Measurements from ENCODE around the gene DKK3.

DKK3 gene

DNA sequence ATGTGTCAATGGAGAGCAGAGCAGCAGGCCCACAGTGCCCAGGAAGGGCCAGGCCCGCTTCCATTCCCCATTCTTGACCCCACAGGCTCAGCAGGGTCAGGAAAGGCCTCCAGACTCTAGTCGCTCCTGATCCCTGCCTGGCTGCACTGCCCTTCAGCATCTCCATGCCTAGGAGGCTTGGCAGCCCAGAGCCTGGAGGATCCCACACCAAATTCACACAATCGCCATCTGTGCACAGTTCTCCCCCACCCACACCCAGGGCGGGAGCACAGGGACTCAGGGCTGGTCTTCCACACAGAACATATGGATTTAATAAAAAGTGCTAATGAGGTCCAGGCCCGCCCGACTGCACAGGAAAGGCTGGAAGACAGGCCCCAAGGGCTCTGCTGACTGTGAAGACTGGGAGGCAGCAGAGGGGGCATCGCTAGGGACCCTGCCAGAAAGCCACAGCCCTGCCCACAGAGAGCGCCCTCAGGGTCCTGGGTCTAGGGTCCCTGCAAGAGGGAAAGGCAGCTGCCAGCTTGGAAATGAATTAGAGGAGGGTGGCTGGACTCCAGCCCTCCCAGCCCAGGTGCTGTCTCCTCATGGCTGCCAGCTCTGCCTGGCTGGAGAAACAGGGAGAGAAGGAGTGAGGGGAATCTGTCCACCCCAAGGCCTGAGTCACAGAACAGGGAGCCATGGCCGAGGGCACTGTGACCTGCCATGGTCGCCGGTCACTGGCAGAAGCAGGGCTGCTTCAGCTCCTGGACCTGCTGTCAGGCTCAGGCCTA, 39.7 kb downstream of the DKK3 start:
- Histone ChIP-seq H3K36me3 (ENCODE audit: control insufficient read depth, insufficient read depth, low read length) (peaks cover 3% of the 10 kb centered on the region), H3K4me1 (ENCODE audit: control insufficient read depth, insufficient read depth, low read length) (peaks cover 3% of the 10 kb centered on the region), H3K27me3 (ENCODE audit: control insufficient read depth, insufficient read depth, low read length) (no peaks in the 10 kb centered on the region), H3K9me3 (ENCODE audit: control insufficient read depth, insufficient read depth, low read length) (no peaks in the 10 kb centered on the region), H3K9ac (ENCODE audit: low read depth, low read length) (no peak overlapping the region), H3K4me3 (ENCODE audit: low read depth, low read length) (no peak overlapping the region)

DNA sequence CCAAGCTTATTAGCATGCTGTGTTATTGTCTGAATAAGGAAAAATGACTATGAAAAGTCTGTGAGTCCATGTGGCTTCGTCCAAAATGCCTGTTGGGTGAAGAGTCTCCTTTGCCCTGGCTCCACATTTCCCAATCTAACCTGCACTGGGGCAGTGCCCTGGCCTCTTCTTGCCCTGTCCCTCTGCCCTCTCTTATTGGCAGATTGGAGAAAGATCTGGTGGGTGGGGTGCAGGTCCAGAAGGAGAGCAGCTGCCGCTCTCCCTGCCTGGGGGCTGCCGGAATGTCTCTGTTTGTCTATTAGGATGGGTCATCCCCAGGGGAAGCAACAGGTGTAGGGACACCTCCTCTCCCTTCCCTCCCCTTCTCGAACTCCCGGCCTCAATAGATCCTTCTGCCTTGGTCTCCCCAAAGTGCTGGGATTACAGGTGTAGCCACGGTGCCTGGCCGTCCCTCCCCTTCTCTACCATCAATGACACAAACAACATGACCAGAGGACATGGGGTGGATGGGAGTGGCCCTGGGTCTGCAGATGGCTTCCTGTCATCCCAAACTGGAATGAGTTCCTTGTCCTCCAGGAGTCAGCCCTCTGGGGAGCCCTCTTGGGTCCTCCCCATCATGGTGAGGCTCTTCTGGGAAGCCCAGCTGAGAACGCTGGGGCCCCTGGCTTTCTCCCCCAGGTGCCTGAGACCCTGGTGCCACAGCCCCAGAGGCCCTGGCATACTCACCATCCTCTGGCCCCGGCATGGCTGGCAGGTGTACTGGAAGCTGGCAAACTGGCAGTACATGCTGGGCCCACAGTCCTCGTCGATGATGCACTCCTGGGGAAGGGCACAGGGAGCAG, 40.5 kb downstream of the DKK3 start:
- Histone ChIP-seq H3K9ac (ENCODE audit: low read depth, low read length) (no peak overlapping the region), H3K4me3 (ENCODE audit: low read depth, low read length) (no peak overlapping the region), H3K9me3 (ENCODE audit: control insufficient read depth, insufficient read depth, low read length) (no peaks in the 10 kb centered on the region), H3K36me3 (ENCODE audit: control insufficient read depth, insufficient read depth, low read length) (peaks cover 3% of the 10 kb centered on the region), H3K27me3 (ENCODE audit: control insufficient read depth, insufficient read depth, low read length) (no peaks in the 10 kb centered on the region), H3K4me1 (ENCODE audit: control insufficient read depth, insufficient read depth, low read length) (peaks cover 3% of the 10 kb centered on the region)

DNA sequence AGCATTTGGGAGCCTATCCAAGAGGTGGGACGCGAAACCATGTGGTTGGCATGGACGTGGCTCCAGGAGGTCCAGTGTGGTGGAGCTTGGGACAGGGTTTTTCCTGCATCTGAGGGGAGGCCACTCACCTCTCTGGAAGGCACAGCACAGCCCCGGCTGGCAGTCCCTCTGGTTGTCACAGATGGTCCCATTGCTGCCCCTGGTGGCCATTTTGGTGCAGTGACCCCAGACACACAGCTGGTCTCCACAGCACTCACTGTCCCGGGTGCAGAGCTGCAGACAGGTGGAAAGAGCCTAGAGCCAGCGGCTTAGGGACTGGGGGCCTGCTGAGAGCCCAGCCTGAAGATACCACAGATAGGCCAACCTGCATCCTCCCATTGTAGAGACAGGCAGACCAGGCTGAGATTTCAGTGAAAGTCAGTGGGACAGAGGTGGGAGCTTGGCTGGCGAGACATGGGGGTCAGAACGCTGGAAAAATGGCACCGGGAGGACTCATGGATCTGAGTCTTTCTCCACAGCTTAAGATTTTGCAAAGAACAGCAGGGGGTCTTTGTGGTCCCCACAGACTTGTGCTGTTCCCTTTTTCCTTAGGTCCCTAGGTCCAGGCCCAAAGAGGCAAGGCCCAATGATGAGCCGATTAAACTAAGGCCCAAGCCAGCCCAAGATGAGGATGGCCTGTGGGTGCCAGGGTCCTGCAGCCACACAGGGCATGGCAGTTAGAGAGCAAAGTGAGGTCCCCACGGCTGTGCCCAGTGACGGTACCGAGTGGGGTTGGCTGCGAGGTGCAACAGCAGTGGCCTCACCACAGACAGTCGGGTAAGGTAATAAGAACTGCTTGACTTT, 41.4 kb downstream of the DKK3 start:
- peaks cover 3% of the 10 kb centered on the region for H3K4me1 ChIP-seq (ENCODE audit: control insufficient read depth, insufficient read depth, low read length)
- no peak overlapping the region for H3K4me3 ChIP-seq (ENCODE audit: low read depth, low read length)
- no peaks in the 10 kb centered on the region for H3K27me3 ChIP-seq (ENCODE audit: control insufficient read depth, insufficient read depth, low read length)
- H3K9ac ChIP-seq (ENCODE audit: low read depth, low read length): no peak overlapping the region
- peaks cover 3% of the 10 kb centered on the region for H3K36me3 ChIP-seq (ENCODE audit: control insufficient read depth, insufficient read depth, low read length)
- no peaks in the 10 kb centered on the region for H3K9me3 ChIP-seq (ENCODE audit: control insufficient read depth, insufficient read depth, low read length)

DNA sequence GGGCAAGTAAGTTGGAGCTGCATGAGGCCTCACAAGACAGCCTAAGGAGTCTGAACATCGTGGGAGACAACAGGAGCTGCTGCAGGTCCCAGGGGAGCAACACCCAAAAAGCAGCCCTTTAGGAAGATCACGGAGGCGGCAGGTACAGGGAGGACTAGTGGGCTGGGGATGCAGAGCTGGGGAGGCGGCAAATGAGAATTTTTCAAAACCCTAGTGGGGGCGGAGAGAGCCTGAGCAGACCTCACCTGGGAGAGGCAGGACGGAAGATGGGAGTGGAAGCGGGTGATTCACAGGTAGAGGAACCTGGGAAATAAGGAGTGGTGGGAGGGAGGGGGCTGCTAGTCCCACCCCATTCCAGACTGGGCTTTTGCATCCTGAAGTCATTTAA, 42.1 kb downstream of the DKK3 start:
- Histone ChIP-seq H3K9me3 (ENCODE audit: control insufficient read depth, insufficient read depth, low read length) (no peaks in the 10 kb centered on the region), H3K4me1 (ENCODE audit: control insufficient read depth, insufficient read depth, low read length) (peaks cover 3% of the 10 kb centered on the region), H3K36me3 (ENCODE audit: control insufficient read depth, insufficient read depth, low read length) (peaks cover 3% of the 10 kb centered on the region), H3K27me3 (ENCODE audit: control insufficient read depth, insufficient read depth, low read length) (no peaks in the 10 kb centered on the region), H3K9ac (ENCODE audit: low read depth, low read length) (no peak overlapping the region), H3K4me3 (ENCODE audit: low read depth, low read length) (no peak overlapping the region)

DNA sequence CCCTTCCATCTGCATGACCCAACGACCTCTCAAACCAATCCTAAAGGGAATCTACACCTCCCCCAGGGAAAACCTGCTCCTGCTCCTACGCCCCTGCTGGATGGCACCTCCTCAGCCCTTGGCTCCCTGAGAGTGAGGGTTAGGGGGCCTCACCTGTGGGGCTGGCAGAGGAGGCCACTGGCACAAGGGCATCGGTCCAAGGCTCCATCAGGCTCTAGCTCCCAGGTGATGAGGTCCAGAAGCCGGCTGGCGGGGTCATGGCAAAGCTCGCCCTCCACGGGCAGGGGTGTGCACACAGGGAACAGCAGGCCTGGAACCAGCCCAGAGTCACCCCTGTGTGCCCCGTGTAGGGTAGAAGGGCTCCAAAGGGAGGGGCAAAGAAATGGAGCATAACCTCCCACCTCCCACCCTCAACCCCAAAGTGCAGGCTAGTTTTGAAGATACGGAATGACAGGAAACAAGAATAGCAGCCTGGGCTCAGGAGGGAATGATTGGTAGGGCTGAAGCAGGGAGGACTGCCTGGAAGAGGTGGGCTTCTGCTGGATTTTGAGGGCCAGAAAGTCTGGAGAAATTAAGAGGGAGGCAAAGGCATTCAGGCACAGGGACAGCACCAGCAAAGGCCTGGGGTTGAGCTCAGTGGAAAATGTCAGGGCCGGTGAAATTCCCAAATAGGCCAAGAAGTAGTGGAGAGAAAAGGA, 42.6 kb downstream of the DKK3 start:
- H3K9me3 ChIP-seq (ENCODE audit: control insufficient read depth, insufficient read depth, low read length): no peaks in the 10 kb centered on the region
- peaks cover 3% of the 10 kb centered on the region for H3K4me1 ChIP-seq (ENCODE audit: control insufficient read depth, insufficient read depth, low read length)

DNA sequence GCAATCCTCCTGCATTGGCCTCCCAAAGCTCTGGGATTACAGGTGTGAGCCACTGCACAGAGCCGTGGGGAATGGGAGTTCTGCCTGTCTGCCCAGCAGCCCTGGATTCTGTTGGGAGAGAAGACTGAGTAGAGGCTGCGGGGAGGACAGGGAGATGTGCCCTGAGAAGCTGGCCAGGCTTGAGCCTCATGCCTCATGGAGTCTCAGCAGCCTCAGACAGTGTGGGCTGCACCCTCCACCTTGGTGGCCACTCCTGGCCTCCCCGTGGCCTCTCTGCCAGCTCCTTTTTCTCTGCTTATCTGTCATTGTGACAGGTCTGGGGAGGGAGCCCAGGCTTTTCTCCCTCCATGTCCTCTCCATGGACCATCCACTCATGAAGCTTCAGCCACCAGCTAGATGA, 43.2 kb downstream of the DKK3 start:
- H3K4me1 ChIP-seq (ENCODE audit: control insufficient read depth, insufficient read depth, low read length): peaks cover 3% of the 10 kb centered on the region
- no peaks in the 10 kb centered on the region for H3K27me3 ChIP-seq (ENCODE audit: control insufficient read depth, insufficient read depth, low read length)
- peaks cover 3% of the 10 kb centered on the region for H3K36me3 ChIP-seq (ENCODE audit: control insufficient read depth, insufficient read depth, low read length)
- no peak overlapping the region for H3K9ac ChIP-seq (ENCODE audit: low read depth, low read length)
- no peaks in the 10 kb centered on the region for H3K9me3 ChIP-seq (ENCODE audit: control insufficient read depth, insufficient read depth, low read length)
- H3K4me3 ChIP-seq (ENCODE audit: low read depth, low read length): no peak overlapping the region

More for the DNA sequence above, 42.6 kb downstream of the DKK3 start:
- H3K36me3 ChIP-seq (ENCODE audit: control insufficient read depth, insufficient read depth, low read length): peaks cover 3% of the 10 kb centered on the region
- no peak overlapping the region for H3K9ac ChIP-seq (ENCODE audit: low read depth, low read length)
- no peak overlapping the region for H3K4me3 ChIP-seq (ENCODE audit: low read depth, low read length)
- H3K27me3 ChIP-seq (ENCODE audit: control insufficient read depth, insufficient read depth, low read length): no peaks in the 10 kb centered on the region

DNA sequence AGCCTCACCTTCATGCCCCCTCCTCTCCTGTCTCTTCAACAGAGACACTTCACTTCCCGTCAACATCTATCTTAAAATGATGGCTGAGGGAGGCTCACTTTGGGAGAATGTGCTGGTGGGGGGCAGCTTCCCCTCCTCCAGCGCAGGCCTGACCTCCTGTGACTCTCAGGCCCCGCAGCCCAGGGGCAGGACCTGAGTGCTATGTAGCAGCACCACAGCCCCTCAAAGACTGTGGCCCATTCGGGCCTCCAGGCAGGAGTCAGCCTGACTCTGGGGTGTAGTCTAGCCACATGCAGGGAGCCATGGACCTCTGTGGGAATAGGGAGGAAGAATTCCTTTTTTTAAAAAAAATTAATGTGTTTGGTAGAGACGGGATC, 43.7 kb downstream of the DKK3 start:
- Histone ChIP-seq H3K4me1 (ENCODE audit: control insufficient read depth, insufficient read depth, low read length) (peaks cover 3% of the 10 kb centered on the region), H3K9me3 (ENCODE audit: control insufficient read depth, insufficient read depth, low read length) (no peaks in the 10 kb centered on the region), H3K27me3 (ENCODE audit: control insufficient read depth, insufficient read depth, low read length) (no peaks in the 10 kb centered on the region), H3K9ac (ENCODE audit: low read depth, low read length) (no peak overlapping the region), H3K4me3 (ENCODE audit: low read depth, low read length) (no peak overlapping the region), H3K36me3 (ENCODE audit: control insufficient read depth, insufficient read depth, low read length) (peaks cover 3% of the 10 kb centered on the region)

DNA sequence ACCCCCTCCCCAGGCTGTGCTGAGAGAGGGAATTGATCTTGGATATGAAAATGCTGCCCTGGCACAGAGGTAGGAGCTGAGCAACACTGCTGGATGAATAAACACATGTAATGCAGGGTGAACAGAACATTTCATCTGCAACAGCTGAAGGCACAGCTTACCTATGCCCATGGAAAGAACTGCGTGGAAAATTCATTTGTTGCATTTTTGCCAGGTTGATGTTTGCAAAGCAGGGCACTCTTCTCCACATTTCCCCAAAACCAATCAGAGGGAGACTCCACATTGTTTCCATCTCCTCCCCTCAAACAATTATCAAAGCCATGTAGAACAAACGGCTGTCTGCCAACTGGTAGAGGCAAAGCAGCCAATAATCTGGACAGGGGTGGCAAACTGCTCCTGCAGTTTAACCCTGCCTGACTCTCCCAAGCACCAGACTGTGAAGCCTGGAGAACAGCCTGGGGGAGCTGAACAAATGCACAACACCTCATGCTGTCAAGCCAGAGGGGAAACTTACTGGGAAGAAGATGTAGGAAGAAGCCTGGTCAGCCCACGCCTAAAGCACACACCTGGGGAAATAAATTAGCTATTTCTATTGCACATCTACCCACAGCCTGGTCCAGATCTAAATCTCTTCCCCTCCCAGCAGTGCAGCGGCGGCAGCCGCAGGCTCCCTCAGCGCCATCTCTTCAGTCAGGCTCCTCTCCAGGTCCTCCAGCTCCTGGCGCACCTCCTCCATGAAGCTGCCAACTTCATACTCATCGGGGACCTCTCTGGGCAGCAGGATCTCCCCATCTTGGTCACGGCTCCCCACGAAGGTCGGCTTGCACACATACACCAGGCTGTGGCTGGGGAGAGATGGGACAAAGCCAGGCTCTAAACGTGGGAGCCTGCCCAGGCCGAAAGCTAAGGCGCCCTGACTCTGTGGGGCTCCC, 44.3 kb downstream of the DKK3 start:
- H3K27me3 ChIP-seq (ENCODE audit: control insufficient read depth, insufficient read depth, low read length): no peaks in the 10 kb centered on the region
- no peak overlapping the region for H3K9ac ChIP-seq (ENCODE audit: low read depth, low read length)
- no peak overlapping the region for H3K4me3 ChIP-seq (ENCODE audit: low read depth, low read length)
- H3K4me1 ChIP-seq (ENCODE audit: control insufficient read depth, insufficient read depth, low read length): peaks cover 3% of the 10 kb centered on the region
- H3K9me3 ChIP-seq (ENCODE audit: control insufficient read depth, insufficient read depth, low read length): no peaks in the 10 kb centered on the region
- H3K36me3 ChIP-seq (ENCODE audit: control insufficient read depth, insufficient read depth, low read length): peaks cover 3% of the 10 kb centered on the region

DNA sequence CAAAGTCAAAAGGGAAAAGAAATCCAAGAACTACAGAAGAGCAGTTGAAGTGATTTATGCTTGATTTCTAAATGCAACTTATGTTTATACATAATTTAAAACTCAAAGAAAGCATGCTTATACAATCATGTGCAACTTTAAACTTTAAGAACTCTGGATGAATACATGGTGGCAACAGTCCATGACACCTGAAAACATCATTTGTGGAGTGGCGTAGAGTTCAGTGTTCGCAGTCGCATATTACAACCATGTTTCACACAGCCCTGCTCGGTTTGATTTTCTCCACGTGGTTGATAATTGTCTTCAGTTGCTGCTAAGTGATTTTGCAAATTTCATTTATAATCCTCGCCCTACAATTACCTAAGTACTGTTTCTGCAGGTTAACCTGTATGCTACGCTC, 45.4 kb downstream of the DKK3 start:
- no peaks in the 10 kb centered on the region for H3K36me3 ChIP-seq (ENCODE audit: control insufficient read depth, insufficient read depth, low read length)
- H3K4me1 ChIP-seq (ENCODE audit: control insufficient read depth, insufficient read depth, low read length): peaks cover 3% of the 10 kb centered on the region
- H3K4me3 ChIP-seq (ENCODE audit: low read depth, low read length): no peak overlapping the region
- no peak overlapping the region for H3K9ac ChIP-seq (ENCODE audit: low read depth, low read length)
- H3K9me3 ChIP-seq (ENCODE audit: control insufficient read depth, insufficient read depth, low read length): no peaks in the 10 kb centered on the region
- H3K27me3 ChIP-seq (ENCODE audit: control insufficient read depth, insufficient read depth, low read length): no peaks in the 10 kb centered on the region

DNA sequence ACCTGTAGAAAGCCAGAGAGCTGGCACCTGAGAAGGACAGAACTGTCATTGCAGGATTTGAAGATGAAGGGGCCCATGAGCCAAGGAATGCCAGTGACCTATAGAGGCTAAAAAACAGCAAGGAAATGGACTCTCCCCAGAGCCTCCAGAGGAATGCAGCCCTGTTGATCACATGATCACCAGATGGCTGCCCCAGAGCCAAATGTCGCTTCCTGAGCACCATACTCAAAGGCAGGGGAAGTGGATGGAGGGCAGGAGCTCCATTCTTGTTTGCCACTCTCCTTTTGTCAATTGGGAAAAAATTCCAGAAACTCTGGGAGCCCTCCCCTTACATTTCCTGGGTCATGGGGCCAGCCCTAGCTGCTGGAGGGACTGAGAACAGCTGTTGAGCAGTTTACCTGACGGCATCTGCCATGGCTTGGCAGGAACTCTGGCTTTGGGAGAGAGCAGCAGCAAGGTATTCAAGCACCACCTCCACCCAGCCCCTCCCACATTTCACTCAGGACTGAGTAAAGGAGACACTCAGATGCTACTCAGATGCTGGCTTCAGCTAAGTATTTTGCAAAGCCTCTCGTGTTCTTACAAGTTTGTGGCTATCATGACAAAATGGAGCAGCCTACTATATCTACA, 46.9 kb downstream of the DKK3 start:
- H3K4me3 ChIP-seq (ENCODE audit: low read depth, low read length): no peak overlapping the region
- no peaks in the 10 kb centered on the region for H3K36me3 ChIP-seq (ENCODE audit: control insufficient read depth, insufficient read depth, low read length)
- no peaks in the 10 kb centered on the region for H3K9me3 ChIP-seq (ENCODE audit: control insufficient read depth, insufficient read depth, low read length)
- no peaks in the 10 kb centered on the region for H3K27me3 ChIP-seq (ENCODE audit: control insufficient read depth, insufficient read depth, low read length)
- H3K9ac ChIP-seq (ENCODE audit: low read depth, low read length): no peak overlapping the region
- no peaks in the 10 kb centered on the region for H3K4me1 ChIP-seq (ENCODE audit: control insufficient read depth, insufficient read depth, low read length)

All from iPS-15b (cell line).